ENCODE results near the gene TXNDC8. TPM values are rescaled to one million over a fixed set of nuclear protein-coding genes. Genes with fewer than 3 reads are reported as not detected.

TXNDC8 gene
- total RNA-seq, 2 experiments from 2014 or later = not detected

GRCh38 chr9:110343551-110343950, 5.9 kb upstream of the TXNDC8 start:
- no peak for DNase-seq
- intact Hi-C loops (cut with micrococcal nuclease) = no loop called here
- Mint-ChIP-seq H3K36me3 (no peaks in the 10 kb centered on the region), H3K27ac (no peak overlapping the region), H3K4me3 (no peak overlapping the region), H3K9me3 (no peaks in the 10 kb centered on the region), H3K27me3 (peaks cover 2% of the 10 kb centered on the region), H3K4me1 (ENCODE audit: low read depth) (no peaks in the 10 kb centered on the region)
- ChIA-PET CTCF (no interaction called here), POLR2A (no interaction called here)

- peaks cover 2% of the 10 kb centered on the region for H3K27me3 Mint-ChIP-seq
- no peak overlapping the region for H3K27ac Mint-ChIP-seq
- ChIA-PET CTCF (no interaction called here), POLR2A (no interaction called here)
- H3K4me3 Mint-ChIP-seq = no peak overlapping the region
- H3K4me1 Mint-ChIP-seq (ENCODE audit: low read depth) = no peaks in the 10 kb centered on the region
- intact Hi-C loops (cut with micrococcal nuclease) = no loop called here
- no peaks in the 10 kb centered on the region for H3K9me3 Mint-ChIP-seq
- no peaks in the 10 kb centered on the region for H3K36me3 Mint-ChIP-seq
- no peak for DNase-seq
These were observed 2.6 kb upstream of the TXNDC8 start for GRCh38 chr9:110340306-110340705.

GRCh38 chr9:110338143-110338542, 480 bp upstream of the TXNDC8 start:
- Mint-ChIP-seq H3K9me3 (no peaks in the 10 kb centered on the region), H3K4me3 (no peak overlapping the region), H3K27ac (no peak overlapping the region), H3K36me3 (no peaks in the 10 kb centered on the region), H3K4me1 (ENCODE audit: low read depth) (no peaks in the 10 kb centered on the region), H3K27me3 (peaks cover 2% of the 10 kb centered on the region)
- POLR2A ChIA-PET = no interaction called here
- intact Hi-C loops (cut with micrococcal nuclease) = no loop called here
- CTCF ChIA-PET = no interaction called here
- DNase-seq = no peak

GRCh38 chr9:110336363-110336762, 1.3 kb downstream of the TXNDC8 start:
- Mint-ChIP-seq H3K4me1 (ENCODE audit: low read depth) (no peaks in the 10 kb centered on the region), H3K27me3 (peaks cover 2% of the 10 kb centered on the region)
- POLR2A ChIA-PET = no interaction called here

GRCh38 chr9:110334871-110335270, 2.8 kb downstream of the TXNDC8 start:
- no peak overlapping the region for H3K27ac Mint-ChIP-seq
- peaks cover 6% of the 10 kb centered on the region for H3K27me3 Mint-ChIP-seq
- H3K9me3 Mint-ChIP-seq = no peaks in the 10 kb centered on the region
- no peak overlapping the region for H3K4me3 Mint-ChIP-seq
- H3K36me3 Mint-ChIP-seq = no peaks in the 10 kb centered on the region
- DNase-seq = no peak
- intact Hi-C loops (cut with micrococcal nuclease) = no loop called here
- ChIA-PET POLR2A (no interaction called here), CTCF (no interaction called here)
- no peaks in the 10 kb centered on the region for H3K4me1 Mint-ChIP-seq (ENCODE audit: low read depth)

More at GRCh38 chr9:110336363-110336762, 1.3 kb downstream of the TXNDC8 start:
- no peak for DNase-seq
- Mint-ChIP-seq H3K4me3 (no peak overlapping the region), H3K27ac (no peak overlapping the region), H3K36me3 (no peaks in the 10 kb centered on the region), H3K9me3 (no peaks in the 10 kb centered on the region)
- CTCF ChIA-PET = no interaction called here
- intact Hi-C loops (cut with micrococcal nuclease) = no loop called here

GRCh38 chr9:110334183-110334582, 3.5 kb downstream of the TXNDC8 start:
- H3K27ac Mint-ChIP-seq = no peak overlapping the region
- no peaks in the 10 kb centered on the region for H3K4me1 Mint-ChIP-seq (ENCODE audit: low read depth)
- H3K27me3 Mint-ChIP-seq = peaks cover 7% of the 10 kb centered on the region
- no peaks in the 10 kb centered on the region for H3K36me3 Mint-ChIP-seq
- intact Hi-C loops (cut with micrococcal nuclease) = no loop called here
- H3K9me3 Mint-ChIP-seq = no peaks in the 10 kb centered on the region
- DNase-seq = no peak
- H3K4me3 Mint-ChIP-seq = no peak overlapping the region
- CTCF ChIA-PET = no interaction called here
- POLR2A ChIA-PET = no interaction called here

- ChIA-PET POLR2A (no interaction called here), CTCF (no interaction called here)
- H3K27ac Mint-ChIP-seq = no peak overlapping the region
- no peaks in the 10 kb centered on the region for H3K4me1 Mint-ChIP-seq (ENCODE audit: low read depth)
- H3K4me3 Mint-ChIP-seq = no peak overlapping the region
- no peaks in the 10 kb centered on the region for H3K36me3 Mint-ChIP-seq
- no peak for DNase-seq
- no peaks in the 10 kb centered on the region for H3K9me3 Mint-ChIP-seq
- intact Hi-C loops (cut with micrococcal nuclease) = no loop called here
- peaks cover 7% of the 10 kb centered on the region for H3K27me3 Mint-ChIP-seq
These were observed 4.9 kb downstream of the TXNDC8 start for GRCh38 chr9:110332766-110333165.

- Mint-ChIP-seq H3K27me3 (peaks cover 7% of the 10 kb centered on the region), H3K36me3 (no peaks in the 10 kb centered on the region), H3K9me3 (no peaks in the 10 kb centered on the region), H3K27ac (no peak overlapping the region), H3K4me3 (no peak overlapping the region), H3K4me1 (ENCODE audit: low read depth) (no peaks in the 10 kb centered on the region)
- intact Hi-C loops (cut with micrococcal nuclease) = no loop called here
- DNase-seq = no peak
- ChIA-PET POLR2A (no interaction called here), CTCF (no interaction called here)
These were observed 7.1 kb downstream of the TXNDC8 start for GRCh38 chr9:110330484-110331105.

GRCh38 chr9:110329639-110330230, 7.9 kb downstream of the TXNDC8 start:
- ChIA-PET POLR2A (no interaction called here), CTCF (no interaction called here)
- intact Hi-C loops (cut with micrococcal nuclease) = no loop called here
- Mint-ChIP-seq H3K9me3 (no peaks in the 10 kb centered on the region), H3K4me3 (no peak overlapping the region), H3K36me3 (no peaks in the 10 kb centered on the region), H3K4me1 (ENCODE audit: low read depth) (no peaks in the 10 kb centered on the region), H3K27me3 (peaks cover 7% of the 10 kb centered on the region), H3K27ac (no peak overlapping the region)
- DNase-seq = no peak

- CTCF ChIA-PET = interaction anchor here (0.7 kb wide), 1 partner anchor 436 kb away, joined by 3 read pairs; no protein-coding TSS in a partner anchor
- DNase-seq = no peak
- H3K4me1 Mint-ChIP-seq (ENCODE audit: low read depth) = no peaks in the 10 kb centered on the region
- no peaks in the 10 kb centered on the region for H3K9me3 Mint-ChIP-seq
- H3K27me3 Mint-ChIP-seq = peaks cover 5% of the 10 kb centered on the region
- intact Hi-C loops (cut with micrococcal nuclease) = no loop called here
- H3K36me3 Mint-ChIP-seq = no peaks in the 10 kb centered on the region
- H3K4me3 Mint-ChIP-seq = no peak overlapping the region
- POLR2A ChIA-PET = no interaction called here
- H3K27ac Mint-ChIP-seq = no peak overlapping the region
These were observed 8.9 kb downstream of the TXNDC8 start for GRCh38 chr9:110328763-110329162.

GRCh38 chr9:110327716-110328115, 9.9 kb downstream of the TXNDC8 start:
- no peak overlapping the region for H3K27ac Mint-ChIP-seq
- H3K4me1 Mint-ChIP-seq (ENCODE audit: low read depth) = no peaks in the 10 kb centered on the region
- CTCF ChIA-PET = no interaction called here
- no peak overlapping the region for H3K4me3 Mint-ChIP-seq
- POLR2A ChIA-PET = no interaction called here
- DNase-seq = no peak
- no peaks in the 10 kb centered on the region for H3K9me3 Mint-ChIP-seq
- H3K27me3 Mint-ChIP-seq = peaks cover 5% of the 10 kb centered on the region
- no peaks in the 10 kb centered on the region for H3K36me3 Mint-ChIP-seq
- intact Hi-C loops (cut with micrococcal nuclease) = no loop called here

- H3K27me3 Mint-ChIP-seq = peaks cover 2% of the 10 kb centered on the region
- CTCF ChIA-PET = no interaction called here
- no peak overlapping the region for H3K4me3 Mint-ChIP-seq
- H3K36me3 Mint-ChIP-seq = no peaks in the 10 kb centered on the region
- H3K9me3 Mint-ChIP-seq = no peaks in the 10 kb centered on the region
- no peak for DNase-seq
- no peak overlapping the region for H3K27ac Mint-ChIP-seq
- intact Hi-C loops (cut with micrococcal nuclease) = no loop called here
- no peaks in the 10 kb centered on the region for H3K4me1 Mint-ChIP-seq (ENCODE audit: low read depth)
- POLR2A ChIA-PET = no interaction called here
These were observed 13.8 kb downstream of the TXNDC8 start for GRCh38 chr9:110323818-110324217.

- Mint-ChIP-seq H3K9me3 (no peaks in the 10 kb centered on the region), H3K4me3 (no peak overlapping the region), H3K36me3 (no peaks in the 10 kb centered on the region), H3K4me1 (ENCODE audit: low read depth) (peaks cover 11% of the 10 kb centered on the region), H3K27me3 (peaks cover 2% of the 10 kb centered on the region), H3K27ac (no peak overlapping the region)
- intact Hi-C loops (cut with micrococcal nuclease) = no loop called here
- CTCF ChIA-PET = no interaction called here
- DNase-seq = no peak
- POLR2A ChIA-PET = no interaction called here
These were observed 16.8 kb downstream of the TXNDC8 start for GRCh38 chr9:110320651-110321445.
